Left cardiac atrium (tissue), 4 donors: ENCODE data around the gene COPG2. TPM values are rescaled to one million over a fixed set of nuclear protein-coding genes. Genes with fewer than 3 reads are reported as not detected.
A peak's percentile ranks its signal among the peaks of the same experiment; 100 is the strongest.
"Not testable (repeated sequence)": the region's sequence is repeated elsewhere in the genome, so short reads cannot be mapped to it uniquely, and the experiment has no call there.

ENCODE experiments used
- ATAC-seq, 2 donors: fragments of 200-7000 bp; cut with Tn5 transposase; one replicate each; pipeline ENCODE4 v1.9.1; 2020; ENCODE audit warnings: mild to moderate bottlenecking in 2 of 2, moderate library complexity in 2 of 2
- DNase-seq: peaks from one replicate; pipeline ENCODE4 v3.0.0-alpha.2; 2020
- intact Hi-C, 2 donors: fragments of 100-400 bp; cut with DNase I; formaldehyde crosslinking; loops; one replicate each; pipeline versions ENCODE4 v1.14.1 to v1.15.1; 2022 to 2023
- total RNA-seq, 2 donors: library from RNA; stranded (reverse); fragmentation: NEBNext Ultra II Directional; extraction: Animal tissue kit (Norgen Biotek cat#: 25700); gene quantifications; one replicate each; pipeline ENCODE4 v1.2.1, GENCODE V29; 2021
- donor health status: DM: no; HTN: yes; CAD: no.
- donor health status: DM: no; HTN: yes; CAD: no; lungs with severe emphysema.
- donor health status: DM: yes; HTN: yes; CAD: no.
- donor health status: Dilated cardiomyopathy.

Gene COPG2
- total RNA-seq, 2 donors from 2014 or later: 17.9 to 18.4 TPM

- DNase-seq: no peak
- intact Hi-C loops: no loop called here
- ATAC-seq: no peak
These were observed 75.5 kb downstream of the COPG2 start for GRCh38 chr7:130593033-130593432.

- ATAC-seq, DNase-seq, intact Hi-C loops: not testable (repeated sequence)
These were observed 77.1 kb downstream of the COPG2 start for GRCh38 chr7:130591464-130591863.

DNA sequence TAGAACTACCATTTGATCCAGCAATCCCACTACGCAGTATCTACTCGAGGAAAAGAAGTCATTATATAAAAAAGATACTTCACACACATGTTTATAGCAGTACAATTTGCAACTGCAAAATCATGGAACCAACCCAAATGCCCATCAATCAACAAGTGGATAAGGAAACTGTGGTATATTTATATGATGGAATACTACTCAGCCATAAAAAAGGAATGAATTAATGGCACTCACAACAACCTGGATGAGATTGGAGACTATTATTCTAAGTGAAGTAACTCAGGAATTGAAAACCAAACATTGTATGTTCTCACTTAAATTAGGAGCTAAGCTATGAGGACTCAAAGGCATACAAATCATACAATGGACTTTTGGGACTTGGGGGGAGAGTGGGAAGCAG, 82.6 kb downstream of the COPG2 start:
- intact Hi-C loops, ATAC-seq, DNase-seq: not testable (repeated sequence)

- intact Hi-C loops, ATAC-seq, DNase-seq: not testable (repeated sequence)
These were observed 93.4 kb downstream of the COPG2 start for GRCh38 chr7:130575110-130575509.

DNA sequence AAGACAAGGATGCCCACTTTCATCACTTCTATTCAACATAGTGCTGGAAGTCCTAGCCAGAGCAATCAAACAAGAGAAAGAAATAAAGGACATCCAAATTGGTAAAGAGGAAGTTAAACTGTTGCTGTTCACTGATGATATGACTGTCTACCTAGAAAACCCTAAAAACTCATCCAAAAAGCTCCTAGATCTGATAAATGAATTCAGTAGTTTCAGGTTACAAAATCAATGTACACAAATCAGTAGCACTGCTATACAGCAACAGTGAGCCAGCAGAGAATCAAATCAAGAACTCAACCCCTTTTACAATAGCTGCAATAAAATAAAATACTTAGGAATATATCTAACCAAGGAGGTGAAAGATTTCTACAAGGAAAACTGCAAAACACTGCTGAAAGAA, 98.4 kb downstream of the COPG2 start:
- ATAC-seq, intact Hi-C loops, DNase-seq: not testable (repeated sequence)

GRCh38 chr7:130566898-130567280, 101.7 kb downstream of the COPG2 start:
- DNase-seq (no peak), ATAC-seq (no peak)
- intact Hi-C loops: no loop called here

DNA sequence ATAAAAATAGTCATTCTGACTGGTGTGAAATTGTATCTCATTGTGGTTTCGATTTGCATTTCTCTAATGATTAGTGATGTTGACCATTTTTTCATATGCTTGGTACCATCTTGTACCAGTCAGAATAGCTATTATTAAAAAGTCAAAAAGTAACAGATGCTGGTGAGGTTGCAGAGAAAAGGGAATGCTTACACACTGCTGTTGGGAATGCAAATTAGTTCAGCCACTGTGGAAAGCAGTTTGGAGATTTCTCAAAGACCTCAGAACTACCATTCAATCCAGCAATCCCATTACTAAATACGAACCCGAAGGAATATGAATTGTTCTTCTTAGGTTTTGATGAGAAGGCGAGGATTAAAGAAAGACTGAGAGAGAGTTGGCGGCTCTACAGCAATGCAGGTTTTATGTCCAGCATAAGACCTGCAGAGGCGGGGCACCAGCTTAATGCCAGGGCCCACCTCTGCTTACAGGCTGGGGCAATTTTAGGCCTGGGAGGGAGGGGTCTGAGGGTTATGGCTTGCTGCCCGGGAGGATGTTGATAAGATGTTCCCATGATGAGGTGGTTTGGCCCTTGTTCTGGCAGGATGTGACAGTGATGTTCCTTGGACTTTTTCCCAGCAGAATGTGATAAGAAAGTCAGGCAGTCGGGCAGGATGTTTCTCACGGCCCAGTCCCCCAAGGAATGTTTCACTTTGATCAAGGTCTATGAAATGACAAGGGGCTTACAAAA, 102.2 kb downstream of the COPG2 start:
- intact Hi-C loops: no loop called here
- ATAC-seq (peak; percentile 99), DNase-seq (peak; percentile 89)

- ATAC-seq: no peak
- intact Hi-C loops: no loop called here
- DNase-seq: no peak
These were observed 107.6 kb downstream of the COPG2 start for GRCh38 chr7:130560972-130561371.

GRCh38 chr7:130559184-130559583, 109.4 kb downstream of the COPG2 start:
- ATAC-seq (peak in 1 of 2 donors; percentile 44), DNase-seq (no peak)
- intact Hi-C loops: loop anchor here in 1 of 2 donors (10.0 kb wide), 1 partner anchor 116 kb away; no protein-coding TSS in a partner anchor

DNA sequence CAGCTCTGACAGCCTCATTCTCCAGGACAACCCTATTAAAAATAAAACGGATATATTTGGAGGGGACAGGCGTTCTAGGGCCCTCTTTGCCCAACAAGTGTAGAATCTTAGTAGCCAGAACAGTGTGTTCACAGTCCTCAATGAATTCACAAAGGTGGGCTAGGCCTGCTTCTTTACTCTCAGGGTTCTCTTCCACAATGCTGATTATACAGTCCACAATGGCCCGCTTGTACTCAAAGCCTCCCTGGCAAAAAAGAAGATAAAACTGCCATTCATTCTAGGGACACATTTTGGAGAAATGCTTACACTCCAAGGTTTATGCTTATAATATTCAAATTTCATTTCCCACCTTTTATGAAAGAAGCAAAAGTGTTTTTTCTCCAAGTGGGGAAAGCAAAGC, 114.1 kb downstream of the COPG2 start:
- DNase-seq (no peak), ATAC-seq (no peak)

GRCh38 chr7:130553398-130554029, 115.0 kb downstream of the COPG2 start:
- no peak for ATAC-seq
- no peak for DNase-seq
- intact Hi-C loops: loop anchor here in 1 of 2 donors (10.0 kb wide), 1 partner anchor 121 kb away; no protein-coding TSS in a partner anchor

More for the DNA sequence above, 114.1 kb downstream of the COPG2 start:
- intact Hi-C loops: loop anchor here in 1 of 2 donors (10.0 kb wide), 1 partner anchor 120 kb away; no protein-coding TSS in a partner anchor

GRCh38 chr7:130544356-130544755, 124.2 kb downstream of the COPG2 start:
- DNase-seq (no peak), ATAC-seq (no peak)
- intact Hi-C loops: no loop called here

DNA sequence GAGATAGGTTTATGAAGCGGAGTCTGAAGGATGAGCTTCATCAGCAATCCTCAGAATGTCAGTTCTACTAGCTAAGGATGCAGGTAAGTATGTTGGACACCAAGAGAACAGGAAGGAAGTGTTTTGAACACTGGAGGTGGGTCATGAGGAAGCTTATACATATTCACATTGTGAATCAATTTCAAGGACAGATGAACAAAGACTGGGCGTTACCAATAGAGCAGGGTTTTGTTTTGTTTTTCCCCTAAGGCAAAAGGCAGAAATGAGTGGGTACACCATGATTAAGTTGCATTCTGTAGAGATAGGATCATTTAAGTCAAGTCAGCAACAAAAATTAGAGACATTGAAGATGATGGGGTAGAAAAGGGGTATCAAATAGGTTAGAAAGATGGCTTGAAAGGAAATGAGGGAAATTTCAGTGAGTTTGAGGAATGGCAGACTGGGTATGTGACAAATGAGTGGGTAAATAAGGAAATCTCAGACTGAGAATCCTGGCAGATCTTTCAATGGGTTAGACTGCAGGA, 125.0 kb downstream of the COPG2 start:
- DNase-seq: no peak
- no peak for ATAC-seq
- intact Hi-C loops: no loop called here

GRCh38 chr7:130542297-130542696, 126.3 kb downstream of the COPG2 start:
- DNase-seq, intact Hi-C loops, ATAC-seq: not testable (repeated sequence)

GRCh38 chr7:130541287-130541686, 127.3 kb downstream of the COPG2 start:
- DNase-seq, ATAC-seq, intact Hi-C loops: not testable (repeated sequence)

- ATAC-seq, DNase-seq, intact Hi-C loops: not testable (repeated sequence)
These were observed 130.7 kb downstream of the COPG2 start for GRCh38 chr7:130537894-130538293.

DNA sequence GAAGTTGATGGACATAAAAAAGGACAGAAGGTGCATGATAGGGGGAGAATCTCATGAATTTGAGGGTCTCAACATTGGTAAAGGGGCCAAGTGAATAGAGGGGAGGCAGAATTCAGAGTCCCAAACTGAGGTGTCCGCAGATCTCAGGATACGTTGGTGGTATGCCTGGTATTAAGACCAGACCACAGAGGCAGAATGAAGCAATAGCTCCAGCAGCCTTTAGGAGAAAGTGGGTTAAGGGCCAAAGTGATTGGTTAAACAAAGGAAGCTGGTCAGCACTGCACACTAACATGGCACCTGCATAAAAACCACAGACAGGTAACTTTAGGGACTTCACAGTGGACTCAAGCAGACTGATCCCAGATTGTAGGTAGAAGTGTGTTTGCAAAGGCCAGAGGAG, 139.1 kb downstream of the COPG2 start:
- no peak for ATAC-seq
- DNase-seq: no peak
- intact Hi-C loops: no loop called here

GRCh38 chr7:130527752-130528355, 140.7 kb downstream of the COPG2 start:
- DNase-seq, intact Hi-C loops, ATAC-seq: not testable (repeated sequence)

DNA sequence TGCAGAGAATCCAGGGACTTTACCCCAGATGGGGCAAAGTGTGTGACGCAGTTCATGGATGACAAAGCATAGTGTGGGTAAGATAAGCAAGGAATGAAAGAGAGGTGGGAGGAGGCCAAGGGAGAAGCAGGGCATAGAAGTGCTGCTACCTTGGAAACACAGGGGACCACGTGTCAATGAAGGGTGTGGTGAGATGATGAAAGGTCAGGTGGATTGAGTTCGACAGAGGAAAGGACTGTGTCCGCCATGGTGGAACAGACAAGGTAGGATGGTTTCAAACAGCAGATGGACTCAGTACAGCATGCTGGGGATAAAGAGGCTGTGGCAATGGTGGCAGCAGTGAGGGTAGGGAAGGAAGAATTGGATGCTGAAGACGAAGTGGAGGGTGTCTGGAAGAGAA, 143.9 kb downstream of the COPG2 start:
- intact Hi-C loops: no loop called here
- ATAC-seq (no peak), DNase-seq (no peak)
